ENCODE measurements around the gene AGFG1. TPM values are rescaled to one million over a fixed set of nuclear protein-coding genes. Genes with fewer than 3 reads are reported as not detected.
"Not testable (repeated sequence)": the region's sequence is repeated elsewhere in the genome, so short reads cannot be mapped to it uniquely, and the experiment has no call there.

AGFG1 gene
- total and polyA plus RNA-seq, 9 donors = 32.7 to 51.9 (median 46.7) TPM

GRCh38 chr2:227595797-227596196 is 123.8 kb downstream of the AGFG1 start:
- H3K9me3 ChIP-seq (replicated peaks; ENCODE audit: control insufficient read depth, low read depth, low read length) = no peaks in the 10 kb centered on the region
- no peak overlapping the region for H3K4me3 ChIP-seq (ENCODE audit: low read length)
- no peaks in the 10 kb centered on the region for H3K4me1 ChIP-seq (ENCODE audit: control insufficient read depth, insufficient read depth, low read length)
- H3K27ac ChIP-seq (ENCODE audit: low read length) = no peak overlapping the region
- no peaks in the 10 kb centered on the region for H3K27me3 ChIP-seq (ENCODE audit: control insufficient read depth, insufficient read depth, low read length)
- no peaks in the 10 kb centered on the region for H3K36me3 ChIP-seq (ENCODE audit: control insufficient read depth, insufficient read depth, low read length)
- no peak for DNase-seq
- WGBS (ENCODE audit: insufficient coverage) = 100% methylated on average over 1 of the region's 4 CpGs

DNA sequence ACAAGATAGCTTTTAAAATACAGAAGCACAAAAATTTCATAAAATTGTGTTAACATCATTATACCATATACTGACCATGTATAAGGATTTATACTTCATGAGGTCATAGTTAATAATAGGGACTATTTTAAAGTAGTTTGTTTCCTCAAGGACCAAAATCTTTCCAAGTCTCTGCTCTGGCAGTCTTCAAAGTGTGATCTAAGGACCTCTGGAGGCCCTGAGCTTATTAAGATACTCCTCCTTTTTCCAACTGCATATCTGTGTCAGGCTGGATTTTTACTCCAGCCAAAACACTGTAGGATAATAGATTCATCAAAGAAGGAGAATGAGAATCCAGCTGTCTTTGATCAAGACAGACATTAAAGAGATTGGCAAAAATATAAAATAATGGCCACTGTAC is 125.1 kb downstream of the AGFG1 start:
- H3K4me1 ChIP-seq (ENCODE audit: control insufficient read depth, insufficient read depth, low read length) = no peaks in the 10 kb centered on the region
- H3K27me3 ChIP-seq (ENCODE audit: control insufficient read depth, insufficient read depth, low read length) = no peaks in the 10 kb centered on the region
- H3K4me3 ChIP-seq (ENCODE audit: low read length) = no peak overlapping the region
- no peak overlapping the region for H3K27ac ChIP-seq (ENCODE audit: low read length)
- H3K9me3 ChIP-seq (replicated peaks; ENCODE audit: control insufficient read depth, low read depth, low read length) = no peaks in the 10 kb centered on the region
- H3K36me3 ChIP-seq (ENCODE audit: control insufficient read depth, insufficient read depth, low read length) = no peaks in the 10 kb centered on the region
- DNase-seq = peak; percentile 81

DNA sequence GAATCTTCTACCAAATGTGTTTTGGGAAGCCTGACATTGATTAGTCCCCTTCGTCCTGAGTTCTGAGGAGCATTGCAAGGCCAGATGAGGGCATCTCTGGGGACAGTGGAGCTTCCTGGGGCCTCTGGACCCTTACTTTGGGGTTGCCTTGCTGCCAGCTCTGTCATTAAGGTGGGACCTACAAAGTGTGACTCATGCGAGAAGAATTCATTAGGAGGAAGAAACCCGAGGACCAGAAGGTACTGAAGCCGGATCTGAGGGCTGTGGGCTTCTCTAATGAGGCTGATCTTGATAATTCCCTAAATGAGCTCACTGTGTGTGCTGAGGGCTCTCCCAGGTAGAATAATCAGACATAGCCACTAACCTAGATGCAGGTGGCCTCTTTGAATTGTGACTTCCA is 126.0 kb downstream of the AGFG1 start:
- DNase-seq = no peak
- no peaks in the 10 kb centered on the region for H3K4me1 ChIP-seq (ENCODE audit: control insufficient read depth, insufficient read depth, low read length)
- H3K36me3 ChIP-seq (ENCODE audit: control insufficient read depth, insufficient read depth, low read length) = no peaks in the 10 kb centered on the region
- whole genome bisulfite sequencing (ENCODE audit: insufficient coverage) = 66% methylated on average over 4 of the region's 4 CpGs
- H3K9me3 ChIP-seq (replicated peaks; ENCODE audit: control insufficient read depth, low read depth, low read length) = no peaks in the 10 kb centered on the region
- no peaks in the 10 kb centered on the region for H3K27me3 ChIP-seq (ENCODE audit: control insufficient read depth, insufficient read depth, low read length)
- no peak overlapping the region for H3K27ac ChIP-seq (ENCODE audit: low read length)
- no peak overlapping the region for H3K4me3 ChIP-seq (ENCODE audit: low read length)

GRCh38 chr2:227598835-227599503 is 127.0 kb downstream of the AGFG1 start, which contains the start of gene SCYGR2:
TSS of gene SCYGR2 (plus strand) at chr2:227598893. CDS start at chr2:227598893, 0 bp downstream.
- WGBS (ENCODE audit: insufficient coverage) = 75% methylated on average over 6 of the region's 16 CpGs
- H3K36me3 ChIP-seq (ENCODE audit: control insufficient read depth, insufficient read depth, low read length); H3K4me3 ChIP-seq (ENCODE audit: low read length); H3K4me1 ChIP-seq (ENCODE audit: control insufficient read depth, insufficient read depth, low read length); H3K27me3 ChIP-seq (ENCODE audit: control insufficient read depth, insufficient read depth, low read length); DNase-seq; H3K9me3 ChIP-seq (replicated peaks; ENCODE audit: control insufficient read depth, low read depth, low read length); H3K27ac ChIP-seq (ENCODE audit: low read length): not testable (repeated sequence)

- Histone ChIP-seq H3K4me3 (ENCODE audit: low read length) (no peak overlapping the region), H3K36me3 (ENCODE audit: control insufficient read depth, insufficient read depth, low read length) (no peaks in the 10 kb centered on the region), H3K27me3 (ENCODE audit: control insufficient read depth, insufficient read depth, low read length) (no peaks in the 10 kb centered on the region), H3K4me1 (ENCODE audit: control insufficient read depth, insufficient read depth, low read length) (no peaks in the 10 kb centered on the region), H3K27ac (ENCODE audit: low read length) (no peak overlapping the region), H3K9me3 (replicated peaks; ENCODE audit: control insufficient read depth, low read depth, low read length) (no peaks in the 10 kb centered on the region)
- no CpG with 5 or more reads among the region's 3 CpGs for WGBS (ENCODE audit: insufficient coverage)
- DNase-seq = no peak
These were observed 130.4 kb downstream of the AGFG1 start for GRCh38 chr2:227602358-227602757.

DNA sequence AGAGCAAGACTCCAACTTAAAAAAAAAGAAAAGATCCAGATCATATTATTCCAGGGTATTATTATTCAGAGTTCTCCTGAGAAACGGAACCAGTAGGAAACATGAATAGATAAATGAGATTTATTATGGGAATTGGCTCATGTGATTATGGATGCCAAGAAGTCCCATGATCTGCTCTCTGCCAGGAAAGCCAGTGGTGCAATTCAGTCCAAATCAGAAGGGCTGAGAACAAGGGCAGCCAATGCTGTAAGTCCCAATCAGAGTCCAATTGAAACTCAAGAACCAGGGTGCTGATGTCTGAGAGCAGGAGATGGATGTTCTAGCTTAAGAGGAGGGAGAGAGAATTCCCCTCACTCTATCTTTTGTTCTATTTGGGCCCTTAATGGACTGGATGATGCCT is 134.5 kb downstream of the AGFG1 start:
- DNase-seq = no peak
- Histone ChIP-seq H3K4me1 (ENCODE audit: control insufficient read depth, insufficient read depth, low read length) (no peaks in the 10 kb centered on the region), H3K27me3 (ENCODE audit: control insufficient read depth, insufficient read depth, low read length) (no peaks in the 10 kb centered on the region), H3K27ac (ENCODE audit: low read length) (no peak overlapping the region), H3K4me3 (ENCODE audit: low read length) (no peak overlapping the region), H3K9me3 (replicated peaks; ENCODE audit: control insufficient read depth, low read depth, low read length) (no peaks in the 10 kb centered on the region), H3K36me3 (ENCODE audit: control insufficient read depth, insufficient read depth, low read length) (no peaks in the 10 kb centered on the region)
- 71% methylated on average over 1 of the region's 1 CpG for WGBS (ENCODE audit: insufficient coverage)

- Histone ChIP-seq H3K27ac (ENCODE audit: low read length) (no peak overlapping the region), H3K36me3 (ENCODE audit: control insufficient read depth, insufficient read depth, low read length) (no peaks in the 10 kb centered on the region), H3K4me1 (ENCODE audit: control insufficient read depth, insufficient read depth, low read length) (no peaks in the 10 kb centered on the region), H3K27me3 (ENCODE audit: control insufficient read depth, insufficient read depth, low read length) (no peaks in the 10 kb centered on the region), H3K4me3 (ENCODE audit: low read length) (no peak overlapping the region), H3K9me3 (replicated peaks; ENCODE audit: control insufficient read depth, low read depth, low read length) (no peaks in the 10 kb centered on the region)
- 80% methylated on average over 2 of the region's 3 CpGs for WGBS (ENCODE audit: insufficient coverage)
- no peak for DNase-seq
These were observed 136.0 kb downstream of the AGFG1 start for GRCh38 chr2:227607941-227608340.

- peak; percentile 73 for DNase-seq
- 86% methylated on average over 8 of the region's 16 CpGs for whole genome bisulfite sequencing (ENCODE audit: insufficient coverage)
- H3K4me1 ChIP-seq (ENCODE audit: control insufficient read depth, insufficient read depth, low read length) = no peaks in the 10 kb centered on the region
- no peak overlapping the region for H3K27ac ChIP-seq (ENCODE audit: low read length)
- H3K36me3 ChIP-seq (ENCODE audit: control insufficient read depth, insufficient read depth, low read length) = no peaks in the 10 kb centered on the region
- H3K9me3 ChIP-seq (replicated peaks; ENCODE audit: control insufficient read depth, low read depth, low read length) = no peaks in the 10 kb centered on the region
- no peak overlapping the region for H3K4me3 ChIP-seq (ENCODE audit: low read length)
- no peaks in the 10 kb centered on the region for H3K27me3 ChIP-seq (ENCODE audit: control insufficient read depth, insufficient read depth, low read length)
These were observed 136.8 kb downstream of the AGFG1 start for GRCh38 chr2:227608561-227609338.

GRCh38 chr2:227610123-227610522 is 138.2 kb downstream of the AGFG1 start:
- no CpG with 5 or more reads among the region's 2 CpGs for WGBS (ENCODE audit: insufficient coverage)
- H3K4me3 ChIP-seq (ENCODE audit: low read length) = no peak overlapping the region

More at GRCh38 chr2:227610123-227610522, 138.2 kb downstream of the AGFG1 start:
- Histone ChIP-seq H3K9me3 (replicated peaks; ENCODE audit: control insufficient read depth, low read depth, low read length) (no peaks in the 10 kb centered on the region), H3K27me3 (ENCODE audit: control insufficient read depth, insufficient read depth, low read length) (no peaks in the 10 kb centered on the region), H3K4me1 (ENCODE audit: control insufficient read depth, insufficient read depth, low read length) (no peaks in the 10 kb centered on the region), H3K27ac (ENCODE audit: low read length) (no peak overlapping the region), H3K36me3 (ENCODE audit: control insufficient read depth, insufficient read depth, low read length) (no peaks in the 10 kb centered on the region)
- no peak for DNase-seq
